AG04450 (cell line): ENCODE measurements around the gene LRRTM2. TPM values are rescaled to one million over a fixed set of nuclear protein-coding genes. Genes with fewer than 3 reads are reported as not detected.

Experiments
- CTCF ChIA-PET: fragments of 300-600, 350-600 bp; formaldehyde crosslinking; extraction: SDS; loops from one replicate; lab custom pipeline; 2022; ENCODE audit warnings: antibody characterized with exemption, inconsistent platforms; lab: Charles Lee
- POLR2A ChIA-PET: fragments of 350-600 bp; formaldehyde crosslinking; extraction: SDS; loops from one replicate; lab custom pipeline; 2021; ENCODE audit warnings: antibody characterized with exemption, inconsistent platforms; lab: Yijun Ruan, JAX
- DNase-seq: peaks from one replicate; pipeline ENCODE4 v3.0.0-alpha.2; 2011; ENCODE audit warnings: low read depth, low spot score
- H3K27ac ChIP-seq: one replicate; pipeline ENCODE4 v1.5.1; 2012; ENCODE audit warnings: low read depth, low read length, control low read depth
- H3K27me3 ChIP-seq: one replicate; pipeline ENCODE4 v1.6.0; 2012; ENCODE audit warnings: low read length; ENCODE audit not compliant: control insufficient read depth, insufficient read depth
- H3K4me3 ChIP-seq: 2 replicates; pipeline ENCODE4 v1.5.1; 2011; ENCODE audit warnings: mild to moderate bottlenecking, low read depth, low read length, control low read depth
- H3K9me3 ChIP-seq: 2 replicates; pipeline ENCODE4 v1.5.1; 2012; ENCODE audit warnings: low read length; ENCODE audit not compliant: control insufficient read depth, insufficient read depth
- CTCF ChIP-seq: IDR thresholded peaks from 2 replicates; pipeline ENCODE4 v1.5.1; 2011; ENCODE audit warnings: low read depth, low read length, control low read depth, inconsistent platforms
- polyA plus RNA-seq: library from polyadenylated mRNA; depleted of rRNA; stranded (reverse); fragments of >200 nt; gene quantifications from 2 replicates; pipeline ENCODE4 v1.2.3, GENCODE V29; 2011

The LRRTM2 gene
- polyA plus RNA-seq, 1 experiment = 2.6 TPM

- no peaks in the 10 kb centered on the region for H3K27me3 ChIP-seq
- H3K27ac ChIP-seq = no peak overlapping the region
- DNase-seq = no peak
- TF ChIP-seq CTCF = no peak
- no peak overlapping the region for H3K4me3 ChIP-seq
- H3K9me3 ChIP-seq = no peaks in the 10 kb centered on the region
- CTCF ChIA-PET = no interaction called here
- POLR2A ChIA-PET = no interaction called here
Measured at GRCh38 chr5:138884554-138884953, 9.4 kb upstream of the LRRTM2 start.

GRCh38 chr5:138884094-138884493 is 9.0 kb upstream of the LRRTM2 start:
- CTCF ChIA-PET = no interaction called here
- no peaks in the 10 kb centered on the region for H3K27me3 ChIP-seq
- H3K4me3 ChIP-seq = no peak overlapping the region
- TF ChIP-seq CTCF = no peak
- no peak overlapping the region for H3K27ac ChIP-seq
- DNase-seq = no peak
- H3K9me3 ChIP-seq = no peaks in the 10 kb centered on the region
- POLR2A ChIA-PET = no interaction called here

- no peak for TF ChIP-seq CTCF
- Histone ChIP-seq H3K27ac (no peak overlapping the region), H3K4me3 (no peak overlapping the region), H3K27me3 (no peaks in the 10 kb centered on the region), H3K9me3 (no peaks in the 10 kb centered on the region)
- CTCF ChIA-PET = no interaction called here
- no peak for DNase-seq
- POLR2A ChIA-PET = no interaction called here
Measured at GRCh38 chr5:138883211-138883610, 8.1 kb upstream of the LRRTM2 start.

- DNase-seq = no peak
- ChIA-PET CTCF (interaction anchor here (0.5 to 1.6 kb wide), 2 partner anchors 54 to 299 kb away, joined by 3 to 5 read pairs; no protein-coding TSS in a partner anchor), POLR2A (no interaction called here)
- H3K27me3 ChIP-seq = no peaks in the 10 kb centered on the region
- no peak for TF ChIP-seq CTCF
- no peak overlapping the region for H3K27ac ChIP-seq
- H3K9me3 ChIP-seq = no peaks in the 10 kb centered on the region
- H3K4me3 ChIP-seq = no peak overlapping the region
Measured at GRCh38 chr5:138878437-138879235, 3.5 kb upstream of the LRRTM2 start.

GRCh38 chr5:138876811-138877210 is 1.7 kb upstream of the LRRTM2 start:
- no peak for DNase-seq
- no peak for TF ChIP-seq CTCF
- CTCF ChIA-PET = interaction anchor here (0.6 kb wide), 1 partner anchor 130 kb away, joined by 6 read pairs; no protein-coding TSS in a partner anchor
- Histone ChIP-seq H3K9me3 (no peaks in the 10 kb centered on the region), H3K27me3 (no peaks in the 10 kb centered on the region), H3K27ac (no peak overlapping the region), H3K4me3 (no peak overlapping the region)
- POLR2A ChIA-PET = no interaction called here
